Measurements from ENCODE around the gene VSTM5.
"Not testable (repeated sequence)": the region's sequence is repeated elsewhere in the genome, so short reads cannot be mapped to it uniquely, and the experiment has no call there.

The VSTM5 gene, protein sequence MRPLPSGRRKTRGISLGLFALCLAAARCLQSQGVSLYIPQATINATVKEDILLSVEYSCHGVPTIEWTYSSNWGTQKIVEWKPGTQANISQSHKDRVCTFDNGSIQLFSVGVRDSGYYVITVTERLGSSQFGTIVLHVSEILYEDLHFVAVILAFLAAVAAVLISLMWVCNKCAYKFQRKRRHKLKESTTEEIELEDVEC

DNA sequence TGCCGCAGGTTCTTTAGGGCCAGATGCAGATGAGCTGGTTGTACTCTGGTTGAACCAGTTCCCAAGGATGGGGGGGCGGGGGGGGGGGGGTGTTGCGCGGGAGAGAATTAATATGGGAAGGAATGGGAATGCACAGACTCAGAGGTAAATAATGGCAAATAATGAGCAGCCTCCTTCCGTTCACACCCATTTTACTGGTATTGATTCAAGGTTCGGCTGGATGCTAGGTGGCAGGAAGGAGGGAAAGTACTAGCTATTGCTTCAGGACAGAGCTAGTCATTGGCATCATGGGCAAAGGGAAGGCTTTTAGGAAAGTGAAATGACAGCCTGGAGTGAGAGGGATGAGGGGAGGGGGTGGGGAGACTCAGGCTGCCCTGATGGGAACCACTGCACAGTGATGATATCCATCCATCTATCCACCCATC is at the start of gene VSTM5:
Gene VSTM5, minus strand, starts transcription at position 25 of the 425 bp plus-strand sequence. CDS start 116 bp downstream, outside the sequence.
- DNase-seq (ENCODE audit: low read depth in 2 of 2, low spot score in 1 of 2) = no peak

DNA sequence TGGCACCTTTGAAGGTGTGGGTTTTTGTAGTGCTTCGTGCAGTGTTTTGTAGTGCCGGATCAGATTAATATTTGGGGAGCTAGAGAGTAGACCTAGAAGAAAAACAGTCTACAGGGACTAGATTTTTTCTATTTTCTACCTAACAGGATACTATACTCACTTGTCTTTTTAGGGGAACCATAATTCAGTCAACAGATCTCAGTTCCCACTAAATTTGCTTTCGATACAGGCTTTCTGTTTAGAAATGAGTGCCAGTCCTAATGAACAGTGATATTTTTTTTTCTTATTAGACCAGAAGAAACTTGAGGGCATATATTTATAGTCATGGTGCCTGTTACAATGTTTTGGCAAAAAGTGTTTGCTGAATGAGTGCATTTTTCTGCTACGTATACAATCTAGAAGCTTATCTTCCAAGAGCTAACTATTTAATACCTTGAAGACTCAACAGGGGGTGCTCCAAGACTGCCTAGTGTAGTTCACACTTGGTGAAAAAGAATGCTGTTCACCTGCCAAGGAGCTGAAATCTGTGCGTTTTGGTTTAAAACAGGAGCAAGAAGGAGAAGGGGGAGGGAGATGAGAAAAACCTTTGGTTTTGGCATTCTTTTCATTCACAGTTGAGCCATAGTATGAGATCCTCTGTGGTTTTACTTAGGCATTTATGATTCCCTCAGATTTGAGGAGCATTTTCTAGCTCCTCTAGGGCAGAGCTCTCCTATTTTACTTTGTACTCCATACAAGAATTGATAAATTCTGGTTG is 44.9 kb upstream of the VSTM5 start:
- no peak for DNase-seq (ENCODE audit: low read depth in 2 of 2, low spot score in 1 of 2)

DNA sequence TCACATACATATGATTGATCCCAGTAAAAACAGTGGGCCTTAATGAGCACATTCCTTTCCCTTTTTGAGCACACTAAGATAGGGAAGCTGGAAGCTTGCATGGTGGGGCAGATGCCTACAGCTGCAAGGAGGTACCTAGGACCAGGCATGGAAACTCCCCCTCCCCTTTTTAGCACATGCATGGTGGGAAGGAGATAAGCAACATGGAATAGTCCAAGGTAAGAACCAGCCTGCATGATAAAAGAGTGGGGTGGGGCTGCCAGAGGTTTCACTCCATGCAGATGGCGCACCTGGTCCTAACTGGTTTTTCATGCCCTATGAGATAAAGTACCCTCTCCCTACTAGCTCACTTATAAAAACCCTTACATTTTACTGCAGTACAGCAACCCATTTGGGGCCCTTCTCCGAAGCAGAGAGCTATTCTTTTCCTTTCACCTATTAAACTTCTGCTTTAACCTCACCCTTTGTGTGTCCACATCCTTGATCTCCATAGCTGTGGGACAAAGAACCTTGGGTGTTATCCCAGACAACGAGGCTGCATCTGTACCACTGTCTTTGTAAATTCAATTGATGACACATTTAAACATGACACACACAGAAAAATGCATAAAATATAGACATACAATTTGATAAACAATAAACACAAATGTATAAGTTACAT is 40.1 kb upstream of the VSTM5 start:
- no peak for DNase-seq (ENCODE audit: low read depth in 2 of 2, low spot score in 1 of 2)

DNA sequence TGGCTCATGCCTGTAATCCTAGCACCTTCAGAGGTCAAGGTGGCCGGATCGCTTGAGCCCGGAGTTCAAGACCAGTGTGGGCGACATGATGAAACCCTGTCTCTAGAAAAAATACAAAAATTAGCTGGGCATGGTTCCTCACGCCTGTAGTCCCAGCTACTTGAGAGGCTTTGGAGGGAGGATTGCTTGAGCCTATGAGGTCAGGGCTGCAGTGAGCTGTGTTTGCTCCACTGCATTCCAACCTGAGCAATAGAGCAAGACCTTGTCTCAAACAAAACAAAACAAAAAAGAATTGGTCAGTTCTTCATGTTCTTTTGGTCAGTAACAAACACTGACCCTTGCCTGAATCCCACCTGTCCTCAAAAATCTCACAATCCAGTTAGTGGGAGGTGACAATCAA is 36.7 kb upstream of the VSTM5 start:
- no peak for DNase-seq (ENCODE audit: low read depth in 2 of 2, low spot score in 1 of 2)

DNA sequence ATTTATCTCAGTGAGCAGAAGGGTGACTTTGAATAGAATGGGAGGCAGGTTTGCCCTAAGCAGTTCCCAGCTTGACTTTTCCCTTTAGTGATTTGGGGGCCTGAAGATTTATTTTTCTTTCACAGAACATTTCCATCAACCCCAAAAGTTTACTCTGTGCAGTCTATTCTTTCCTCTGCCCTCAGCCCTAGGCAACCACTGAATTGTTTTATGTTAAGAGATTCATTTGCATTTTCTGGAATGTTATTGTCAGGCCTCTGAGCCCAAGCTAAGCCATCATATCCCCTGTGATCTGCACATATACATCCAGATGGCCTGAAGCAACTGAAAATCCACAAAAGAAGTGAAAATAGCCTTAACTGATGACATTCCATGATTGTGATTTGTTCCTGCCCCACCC is 28.7 kb upstream of the VSTM5 start:
- not testable (repeated sequence) for DNase-seq (ENCODE audit: low read depth in 2 of 2, low spot score in 1 of 2)

DNA sequence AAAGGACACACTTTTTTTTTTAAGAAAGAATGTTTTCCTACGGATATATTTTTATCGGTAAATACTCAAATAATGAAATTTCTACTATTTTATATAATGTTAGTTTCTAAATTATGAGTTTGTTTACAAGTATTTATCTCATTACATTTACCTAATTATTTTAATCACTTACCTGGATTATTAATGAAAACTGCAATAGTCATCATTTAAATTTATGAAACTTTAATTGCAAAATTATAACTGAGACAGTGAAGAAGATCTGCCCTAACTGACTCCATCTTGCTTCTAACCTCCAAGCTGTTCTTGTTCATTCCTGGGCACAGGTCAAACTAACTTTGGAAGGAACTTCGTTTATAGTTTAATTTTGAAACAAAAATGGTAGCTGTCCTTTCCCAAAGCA is 25.2 kb upstream of the VSTM5 start:
- DNase-seq (ENCODE audit: low read depth in 2 of 2, low spot score in 1 of 2) = no peak

DNA sequence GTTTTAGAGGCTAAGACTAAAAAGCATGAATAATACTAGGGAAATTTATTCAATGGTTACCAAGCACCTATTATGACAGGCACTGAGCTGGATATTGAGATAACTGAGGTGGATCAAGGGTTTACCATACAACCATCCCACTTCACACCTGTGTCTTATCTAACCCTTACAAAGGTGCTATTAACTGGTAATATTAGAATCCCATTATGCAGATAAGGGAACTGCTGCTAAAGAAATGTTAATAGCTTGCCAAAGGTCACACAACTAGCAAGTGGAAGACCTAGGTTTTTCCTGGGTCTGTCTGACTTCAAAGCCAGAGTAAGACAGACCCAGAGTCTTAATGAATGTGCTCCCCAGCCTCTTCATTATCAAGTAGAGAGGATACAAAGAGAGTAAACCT is 21.1 kb upstream of the VSTM5 start:
- DNase-seq (ENCODE audit: low read depth in 2 of 2, low spot score in 1 of 2) = no peak

DNA sequence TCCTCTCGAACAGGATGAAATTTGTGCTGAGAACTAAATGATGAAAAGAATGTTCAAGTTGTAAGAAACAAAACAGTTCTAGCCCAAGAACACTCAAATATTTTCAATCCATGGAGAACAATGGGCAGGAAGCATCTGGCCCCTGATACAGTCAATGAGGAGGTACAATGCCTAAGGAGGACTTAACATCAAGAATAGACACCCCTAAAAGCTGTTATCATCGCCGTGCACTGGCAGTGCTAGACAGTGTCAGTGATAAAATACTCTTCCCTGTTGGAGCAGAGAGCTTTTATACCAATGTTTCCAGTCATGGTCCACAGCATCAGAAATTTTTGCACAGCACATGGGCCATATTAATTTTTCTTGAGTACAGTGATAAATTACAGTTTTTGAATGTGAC is 20.2 kb upstream of the VSTM5 start:
- DNase-seq (ENCODE audit: low read depth in 2 of 2, low spot score in 1 of 2) = no peak

DNA sequence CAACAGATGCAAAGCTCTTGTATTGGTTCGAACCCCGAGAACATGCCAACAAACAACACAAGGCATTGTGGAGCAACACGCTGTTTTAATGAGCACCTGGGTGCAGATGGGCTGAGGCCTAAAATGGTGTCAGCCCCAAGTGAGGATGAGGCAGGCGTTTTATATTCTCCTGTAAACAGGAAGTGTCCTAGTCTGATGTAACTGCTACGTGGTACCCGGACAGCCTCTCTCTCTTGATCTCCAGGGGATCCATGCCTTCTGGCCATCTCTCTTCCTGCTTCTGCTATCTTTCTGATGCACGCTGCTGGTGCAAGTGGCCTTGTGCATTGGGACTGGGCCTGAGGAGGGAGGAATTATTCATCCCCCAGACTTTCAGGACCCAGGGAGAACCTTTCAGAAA is 19.4 kb upstream of the VSTM5 start:
- no peak for DNase-seq (ENCODE audit: low read depth in 2 of 2, low spot score in 1 of 2)

DNA sequence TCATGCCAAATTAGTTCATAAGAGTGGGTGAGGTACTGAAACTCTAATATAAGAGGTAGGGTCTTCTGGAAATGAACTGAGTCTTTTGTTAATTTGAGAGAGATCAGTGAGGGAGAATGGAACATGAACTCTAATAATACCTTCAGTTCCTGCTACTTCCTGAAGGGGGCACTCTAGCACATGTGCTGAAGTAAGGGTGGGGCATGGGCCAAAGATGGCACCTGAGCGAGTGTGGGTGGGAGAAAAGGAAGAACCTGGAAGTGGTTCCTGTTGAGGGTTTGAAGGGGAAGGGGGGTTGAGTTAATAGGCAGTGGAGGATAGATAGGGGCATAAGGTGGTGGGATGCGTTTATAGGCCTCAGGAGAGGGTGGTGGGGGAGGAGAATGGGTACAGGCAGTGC is 18.0 kb upstream of the VSTM5 start:
- DNase-seq (ENCODE audit: low read depth in 2 of 2, low spot score in 1 of 2) = not testable (repeated sequence)

DNA sequence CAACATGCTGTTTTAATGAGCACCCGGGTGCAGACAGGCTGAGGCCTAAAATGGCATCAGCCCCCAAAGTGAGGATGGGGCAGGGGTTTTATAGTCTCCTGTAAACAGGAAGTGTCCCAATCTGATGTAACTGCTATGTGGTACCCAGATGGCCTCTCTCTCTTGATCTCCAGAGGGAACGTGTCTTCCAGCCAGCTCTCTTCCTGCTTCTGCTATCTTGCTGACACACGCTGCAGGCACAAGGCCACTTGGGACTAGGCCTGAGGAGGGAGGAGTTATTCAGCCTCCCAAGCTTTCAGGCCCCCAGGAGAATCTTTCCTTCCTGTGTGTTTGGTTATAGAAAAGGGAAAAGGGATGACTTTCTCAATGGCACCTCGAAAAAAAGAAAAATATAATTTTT is 11.4 kb upstream of the VSTM5 start:
- no peak for DNase-seq (ENCODE audit: low read depth in 2 of 2, low spot score in 1 of 2)

DNA sequence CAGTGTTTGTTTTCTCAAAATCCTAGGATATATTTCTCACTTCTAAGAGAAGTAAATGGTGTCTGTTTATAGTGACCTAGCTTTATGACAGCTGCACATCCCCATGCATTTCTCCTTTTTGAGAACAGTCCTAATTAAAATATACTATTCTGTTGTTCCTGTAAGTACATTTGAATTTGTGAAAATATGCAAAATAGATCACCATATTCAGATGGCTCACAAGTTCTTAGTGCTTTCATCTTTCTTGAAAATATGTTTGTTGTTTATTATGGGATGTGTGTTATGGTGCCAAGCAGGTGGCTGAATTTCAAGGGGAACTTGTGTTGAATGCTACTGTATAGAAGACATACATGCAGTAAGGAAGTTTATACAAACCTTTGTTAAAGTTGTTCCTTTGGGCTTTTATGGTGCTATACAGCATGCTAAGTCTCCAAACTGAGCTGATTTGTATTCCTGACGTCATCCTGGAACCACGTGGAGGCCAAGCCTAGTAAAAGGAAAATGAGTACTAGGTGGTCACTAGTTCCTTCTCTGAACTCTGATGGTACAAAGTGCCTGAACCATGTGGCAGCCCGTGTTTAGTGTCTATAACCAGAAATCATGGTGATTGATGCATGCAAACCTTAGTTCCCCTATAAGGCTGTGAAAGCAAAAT is 7.8 kb upstream of the VSTM5 start:
- DNase-seq (ENCODE audit: low read depth in 2 of 2, low spot score in 1 of 2) = no peak

DNA sequence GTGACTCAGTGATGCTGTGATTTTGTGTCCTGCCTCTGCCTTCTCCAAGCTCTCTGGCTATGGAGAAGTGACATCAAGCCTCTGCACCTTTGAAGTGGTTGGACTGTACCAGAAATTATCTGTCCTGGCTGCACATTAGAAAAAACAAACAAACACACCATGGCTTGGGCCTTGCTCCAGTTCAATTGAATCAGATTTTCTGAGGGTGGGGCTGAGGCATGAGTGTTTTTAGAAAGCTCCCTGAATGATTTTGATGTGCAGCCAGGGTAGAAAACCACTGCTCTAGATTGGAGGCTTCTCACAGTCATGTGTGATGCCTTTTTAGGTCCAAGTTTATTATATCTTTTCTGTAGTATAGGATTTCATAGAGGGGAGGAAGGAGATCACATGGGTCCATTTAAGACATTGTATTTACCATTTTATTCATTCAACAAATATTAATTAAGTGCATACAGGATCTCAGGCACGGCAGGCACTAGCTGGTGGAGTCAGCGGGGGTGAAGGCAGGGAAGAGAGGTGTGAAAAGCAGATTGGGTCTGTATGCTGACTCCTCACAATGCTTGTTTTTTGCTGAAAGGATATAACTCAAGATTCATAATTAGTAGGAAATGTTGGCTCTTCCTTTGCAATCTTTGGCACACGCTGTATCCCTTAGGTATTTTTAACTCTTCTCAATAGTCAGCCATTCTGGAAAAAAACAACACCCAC is 7.1 kb upstream of the VSTM5 start:
- no peak for DNase-seq (ENCODE audit: low read depth in 2 of 2, low spot score in 1 of 2)

DNA sequence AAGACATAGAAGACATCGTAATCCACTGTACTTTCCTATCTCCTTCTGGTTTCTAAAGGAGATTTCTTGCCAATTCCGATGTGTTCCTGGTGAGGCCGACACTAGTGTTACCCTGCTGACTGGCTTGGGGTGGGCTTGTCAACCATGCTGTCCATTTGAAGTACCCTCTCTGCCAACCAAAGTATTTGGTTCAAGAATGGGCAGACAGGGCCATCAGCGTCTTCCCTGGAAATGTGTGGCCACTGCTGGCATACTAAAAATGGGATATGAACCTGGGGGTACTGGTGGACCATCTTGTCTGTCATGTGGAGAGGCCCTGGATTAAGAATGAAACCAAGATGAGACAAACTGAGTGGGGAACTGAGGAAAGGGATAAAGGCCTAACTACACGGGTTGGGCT is 1.8 kb upstream of the VSTM5 start:
- DNase-seq (ENCODE audit: low read depth in 2 of 2, low spot score in 1 of 2) = no peak

DNA sequence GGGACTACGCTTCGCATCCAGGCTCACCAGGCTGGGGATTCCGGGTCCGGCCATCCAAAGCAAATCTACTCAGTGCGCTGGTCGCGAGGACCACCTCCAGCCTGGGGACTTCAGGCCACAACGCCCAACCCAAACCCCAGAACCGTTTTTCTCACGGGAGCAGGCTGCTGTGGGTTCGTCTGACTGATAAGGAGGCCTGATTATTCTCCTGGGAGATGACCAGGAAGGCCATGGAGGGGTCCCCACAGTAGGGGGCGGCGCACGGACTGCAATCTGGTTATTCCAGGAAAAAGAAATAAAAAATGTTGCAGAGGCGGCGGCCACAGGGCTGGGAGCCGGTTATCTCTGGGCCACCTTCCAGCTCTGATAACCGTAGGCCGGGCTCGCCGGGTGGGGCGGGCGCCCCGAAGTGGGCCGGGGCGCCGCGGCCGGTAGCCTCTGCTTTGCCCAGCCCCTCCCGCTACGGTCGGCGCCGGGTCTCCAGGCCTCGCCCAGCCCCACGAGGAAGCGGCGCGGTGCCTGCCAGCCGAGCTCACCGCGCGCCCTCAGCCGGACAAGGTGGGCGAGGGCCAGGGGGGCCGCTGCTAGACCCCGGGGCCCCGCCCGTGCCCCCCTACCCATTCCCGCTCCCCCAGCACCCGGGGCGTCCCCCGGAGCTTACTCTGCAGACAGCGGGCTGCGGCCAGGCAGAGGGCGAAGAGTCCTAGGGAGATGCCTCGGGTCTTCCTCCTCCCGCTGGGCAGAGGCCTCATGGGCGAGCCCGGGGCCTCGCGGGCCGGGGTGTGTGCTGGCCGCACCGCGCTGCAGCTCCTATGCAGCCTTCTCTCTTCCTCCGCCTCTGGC is 446 bp downstream of the VSTM5 start:
- no peak for DNase-seq (ENCODE audit: low read depth in 2 of 2, low spot score in 1 of 2)

DNA sequence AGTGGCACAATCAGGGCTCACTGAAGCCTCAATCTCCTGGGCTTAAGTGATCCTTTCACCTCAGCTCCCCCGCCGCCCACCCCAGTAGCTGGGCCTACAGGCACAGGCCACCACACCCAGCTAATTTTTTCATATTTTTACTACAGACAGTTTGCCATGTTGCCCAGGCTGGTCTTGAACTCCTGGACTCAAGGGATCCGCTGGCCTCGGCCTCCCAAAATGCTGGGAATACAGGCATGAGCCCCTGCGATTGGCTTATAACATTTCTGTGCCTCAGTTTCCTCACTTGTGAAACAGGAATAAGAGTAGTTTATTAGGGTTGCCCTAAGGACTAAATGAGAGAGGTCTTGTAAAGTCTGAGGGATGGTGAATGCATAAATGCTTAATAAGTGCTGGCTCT is 1.2 kb downstream of the VSTM5 start:
- DNase-seq (ENCODE audit: low read depth in 2 of 2, low spot score in 1 of 2) = no peak

DNA sequence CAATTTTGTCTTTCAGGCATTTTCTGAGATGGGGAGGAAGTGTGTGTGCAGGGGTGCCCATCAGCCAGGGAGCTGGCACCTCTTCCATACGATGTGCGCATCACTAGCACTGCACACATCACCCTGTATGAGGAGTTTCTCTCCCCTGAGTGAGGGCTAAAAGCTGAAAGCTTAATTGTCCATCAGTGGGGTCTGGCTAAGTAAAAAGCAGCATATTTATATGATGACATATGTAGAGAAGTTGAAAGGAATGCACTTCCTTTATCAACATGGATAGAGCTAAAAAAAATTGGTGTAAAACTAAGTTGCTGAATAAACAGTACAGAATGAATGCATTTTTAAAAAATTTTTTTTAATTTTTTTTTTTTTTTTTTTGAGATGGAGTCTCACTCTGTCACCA is 4.0 kb downstream of the VSTM5 start:
- DNase-seq (ENCODE audit: low read depth in 2 of 2, low spot score in 1 of 2) = no peak

DNA sequence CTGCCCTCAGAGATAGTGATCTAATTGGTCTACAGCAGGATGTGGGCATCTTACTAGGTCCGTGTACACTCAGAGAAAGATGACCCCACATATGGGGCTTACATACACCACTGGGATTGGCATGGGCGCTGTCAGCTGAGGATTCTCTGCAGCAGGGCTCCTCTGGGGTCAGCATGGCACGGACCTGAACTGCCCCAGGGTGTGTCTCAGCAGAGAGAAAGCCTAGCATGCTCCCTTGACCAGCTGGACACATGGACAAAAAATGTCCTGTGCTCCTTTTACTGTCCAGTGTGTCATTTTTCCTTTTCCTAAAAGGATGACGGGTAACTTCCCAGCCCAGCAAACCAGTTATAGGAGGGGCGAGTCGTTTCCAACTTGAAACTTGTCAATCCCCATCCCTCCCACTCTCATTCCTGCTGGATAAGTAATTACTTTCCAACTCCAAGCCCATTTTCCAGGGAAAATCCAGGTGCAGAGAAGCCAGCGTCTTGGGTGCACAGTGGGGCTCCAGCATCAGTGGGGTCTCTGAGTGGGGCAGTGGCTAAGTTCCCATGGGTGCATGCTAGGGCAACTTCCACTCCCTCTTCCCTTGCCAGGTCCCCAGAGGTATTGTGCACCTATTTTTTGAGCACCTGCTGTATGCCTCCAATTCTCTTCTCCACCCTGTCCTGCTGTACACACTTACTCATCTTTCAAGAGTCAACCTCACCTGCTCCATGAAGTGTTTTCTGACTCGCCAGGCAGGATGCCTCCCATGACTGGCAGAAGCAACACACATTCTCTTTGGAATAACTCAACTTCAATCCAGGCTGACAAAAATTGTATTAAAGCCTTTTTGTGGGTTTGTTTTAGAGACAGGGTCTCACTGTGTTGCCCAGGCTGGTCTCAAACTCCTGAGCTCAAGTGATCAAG is 5.0 kb downstream of the VSTM5 start:
- no peak for DNase-seq (ENCODE audit: low read depth in 2 of 2, low spot score in 1 of 2)

DNA sequence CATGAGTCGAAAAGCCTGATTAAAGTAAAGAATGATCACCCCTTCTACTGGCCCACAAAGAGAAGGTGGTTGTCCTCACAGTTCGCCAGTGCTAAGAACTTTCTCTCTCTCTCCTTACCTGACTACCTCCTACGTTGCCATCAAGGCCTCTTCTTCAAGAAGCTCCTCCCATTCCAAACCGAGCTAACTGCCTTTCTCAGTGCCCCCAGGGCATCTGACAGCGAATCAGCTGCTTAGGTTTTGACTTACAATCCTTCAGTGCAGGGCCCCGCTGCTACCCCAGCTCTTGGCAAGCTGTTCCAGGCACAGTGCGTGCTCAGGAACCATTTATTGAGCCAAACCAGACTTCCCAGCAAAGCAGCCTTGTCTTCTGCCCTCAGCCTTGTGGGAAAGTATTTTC is 5.8 kb downstream of the VSTM5 start:
- DNase-seq (ENCODE audit: low read depth in 2 of 2, low spot score in 1 of 2) = no peak

Data from stimulated activated CD8-positive, alpha-beta memory T cell treated with anti-CD3 and anti-CD28 coated beads, Interleukin-4, amount 100 ng/mL, for 1 hour (primary cell).